ENCODE measurements around the gene NUTM2E.
"Not testable (repeated sequence)": the region's sequence is repeated elsewhere in the genome, so short reads cannot be mapped to it uniquely, and the experiment has no call there.

DNA sequence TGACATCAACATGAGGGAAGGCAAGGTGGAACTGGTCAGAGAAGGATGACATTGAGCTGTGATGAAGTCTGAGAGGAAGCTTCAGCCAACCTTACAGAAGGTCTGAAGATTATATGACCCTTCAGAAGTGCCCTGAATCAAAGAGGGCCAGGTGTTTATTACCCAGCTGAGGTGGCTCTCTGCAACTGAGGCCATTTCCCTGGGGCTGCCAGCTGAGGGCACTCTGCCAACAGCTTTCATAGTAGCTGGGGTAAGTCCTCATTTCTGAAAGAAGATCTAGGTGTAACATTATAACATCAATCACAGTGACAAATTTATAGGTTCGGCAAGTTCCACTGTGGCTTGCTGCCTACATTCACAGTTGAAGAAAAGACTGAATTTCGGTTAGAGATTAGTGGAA is 37.2 kb upstream of the NUTM2E start:
- TF ChIP-seq, protein P1, sequence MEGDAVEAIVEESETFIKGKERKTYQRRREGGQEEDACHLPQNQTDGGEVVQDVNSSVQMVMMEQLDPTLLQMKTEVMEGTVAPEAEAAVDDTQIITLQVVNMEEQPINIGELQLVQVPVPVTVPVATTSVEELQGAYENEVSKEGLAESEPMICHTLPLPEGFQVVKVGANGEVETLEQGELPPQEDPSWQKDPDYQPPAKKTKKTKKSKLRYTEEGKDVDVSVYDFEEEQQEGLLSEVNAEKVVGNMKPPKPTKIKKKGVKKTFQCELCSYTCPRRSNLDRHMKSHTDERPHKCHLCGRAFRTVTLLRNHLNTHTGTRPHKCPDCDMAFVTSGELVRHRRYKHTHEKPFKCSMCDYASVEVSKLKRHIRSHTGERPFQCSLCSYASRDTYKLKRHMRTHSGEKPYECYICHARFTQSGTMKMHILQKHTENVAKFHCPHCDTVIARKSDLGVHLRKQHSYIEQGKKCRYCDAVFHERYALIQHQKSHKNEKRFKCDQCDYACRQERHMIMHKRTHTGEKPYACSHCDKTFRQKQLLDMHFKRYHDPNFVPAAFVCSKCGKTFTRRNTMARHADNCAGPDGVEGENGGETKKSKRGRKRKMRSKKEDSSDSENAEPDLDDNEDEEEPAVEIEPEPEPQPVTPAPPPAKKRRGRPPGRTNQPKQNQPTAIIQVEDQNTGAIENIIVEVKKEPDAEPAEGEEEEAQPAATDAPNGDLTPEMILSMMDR (IDR thresholded peaks at IDR 0.05; ENCODE audit: borderline replicate concordance, extremely low read depth, low read length, poor library complexity, severe bottlenecking) = not testable (repeated sequence)
- TF ChIP-seq EZH2 (IDR thresholded peaks at IDR 0.05; ENCODE audit: borderline replicate concordance, low read depth, low read length, severe bottlenecking) = not testable (repeated sequence)

Measured in DND-41 (cell line).